Mucosa of gallbladder (tissue), 1 donor: Measurements from ENCODE around the gene HLA-G. TPM values are rescaled to one million over a fixed set of nuclear protein-coding genes. Genes with fewer than 3 reads are reported as not detected.
"Not testable (repeated sequence)": the region's sequence is repeated elsewhere in the genome, so short reads cannot be mapped to it uniquely, and the experiment has no call there.

Source experiments
- DNase-seq: peaks from one replicate; pipeline ENCODE4 v3.0.0-alpha.2; 2020; ENCODE audit warnings: low spot score
- total RNA-seq: library from RNA; stranded (reverse); gene quantifications from one replicate; pipeline ENCODE4 v1.2.1, GENCODE V29; 2021
- donor health status: DM: no; HTN: no; CAD: no.

Gene HLA-G
- total RNA-seq, 1 donor from 2014 or later: 0.52 TPM

DNA sequence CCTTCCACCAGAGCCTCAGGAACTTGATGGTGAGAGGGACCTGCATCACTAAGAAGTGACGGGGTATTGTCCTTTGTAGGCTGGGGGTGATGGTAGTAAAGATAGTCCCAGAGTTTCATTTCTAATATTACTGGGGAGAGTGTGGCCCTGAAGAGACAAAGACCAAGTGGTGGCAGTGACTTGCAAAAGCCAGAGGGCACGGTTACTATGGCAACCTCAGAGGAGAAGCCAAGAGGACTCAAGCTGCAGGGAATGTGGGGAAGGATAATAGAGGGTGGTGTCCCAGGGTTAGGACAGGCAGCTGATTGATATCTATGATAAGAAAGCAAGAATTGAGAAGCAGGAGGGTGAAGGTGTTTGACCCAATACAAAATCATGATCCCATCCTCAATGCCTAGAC, 42.5 kb downstream of the HLA-G start:
- DNase-seq: no peak

DNA sequence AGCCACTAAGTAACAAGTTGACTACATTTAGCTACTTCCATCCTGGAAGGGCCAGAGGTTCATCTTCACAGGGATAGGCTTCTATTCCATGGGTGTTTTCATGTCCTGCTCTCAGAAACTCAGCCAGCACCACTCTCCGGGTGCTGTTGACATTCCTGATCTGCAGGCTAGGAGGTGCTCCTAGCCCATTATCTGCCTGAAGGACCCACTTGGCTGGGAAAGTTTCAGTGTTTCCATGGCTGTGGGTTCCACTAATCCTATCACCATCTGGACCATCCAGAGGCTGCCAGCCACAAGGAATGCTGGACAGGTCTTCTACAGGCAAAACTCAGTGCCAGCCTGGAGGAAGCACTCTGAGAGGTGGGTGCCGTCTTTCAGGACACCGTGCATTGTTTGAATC, 45.2 kb downstream of the HLA-G start:
- no peak for DNase-seq

DNA sequence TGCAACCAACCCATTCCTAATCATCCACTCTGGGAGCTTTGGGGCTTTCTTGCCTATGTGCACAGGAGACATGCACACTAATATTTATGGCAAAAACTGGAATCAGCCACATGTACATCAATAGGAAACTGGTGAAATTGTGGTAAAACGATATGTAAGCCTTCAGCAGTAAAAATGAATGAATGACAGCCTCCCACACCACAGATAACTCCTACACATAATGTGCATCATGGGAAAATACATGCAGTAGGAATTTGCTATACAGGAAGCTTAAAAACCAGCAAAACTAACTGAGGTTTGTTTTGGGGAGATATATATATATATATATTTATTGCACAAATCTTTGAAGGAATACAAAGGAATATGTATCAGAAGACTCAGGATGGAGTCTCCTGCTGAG, 47.6 kb downstream of the HLA-G start:
- DNase-seq: no peak

DNA sequence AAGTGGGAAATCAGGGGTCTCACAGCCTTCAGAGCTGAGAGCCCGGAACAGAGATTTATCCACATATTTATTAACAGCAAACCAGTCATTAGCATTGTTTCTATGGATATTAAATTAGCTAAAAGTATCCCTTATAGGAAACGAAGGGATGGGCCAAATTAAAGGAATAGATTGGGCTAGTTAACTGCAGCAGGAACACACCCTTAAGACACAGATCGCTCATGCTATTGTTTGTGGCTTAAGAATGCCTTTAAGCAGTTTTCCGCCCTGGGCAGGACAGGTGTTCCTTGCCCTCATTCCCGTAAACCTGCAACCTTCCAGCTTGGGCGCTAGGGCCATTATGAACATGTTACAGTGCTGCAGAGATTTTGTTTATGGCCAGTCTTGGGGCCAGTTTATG, 48.1 kb downstream of the HLA-G start:
- not testable (repeated sequence) for DNase-seq

Other genes starting within 250 kb of the HLA-G start
- not detected for gene OR2H2, start 242.7 kb upstream of the HLA-G start, total RNA-seq
- gene GABBR1, start 194.6 kb upstream of the HLA-G start, total RNA-seq: 52.4 TPM
- not detected for gene MOG, start 170.7 kb upstream of the HLA-G start, total RNA-seq
- 0.12 TPM for gene ZFP57, start 146.7 kb upstream of the HLA-G start, total RNA-seq
- 87.3 TPM for gene HLA-F, start 104.4 kb upstream of the HLA-G start, total RNA-seq
- gene HLA-A, start 114.7 kb downstream of the HLA-G start, total RNA-seq: 1,097 TPM
- 19.5 TPM for gene POLR1H, start 233.4 kb downstream of the HLA-G start, total RNA-seq
- gene PPP1R11, start 239.4 kb downstream of the HLA-G start, total RNA-seq: 76.9 TPM
- gene RNF39, start 247.9 kb downstream of the HLA-G start, total RNA-seq: 2.5 TPM